SKM-1 (cell line): Measurements from ENCODE around the gene NCBP2L.
A peak's percentile ranks its signal among the peaks of the same experiment; 100 is the strongest.

Source experiments
- DNase-seq: peaks from one replicate; lab custom pipeline; 2025; ENCODE audit not compliant: unreplicated experiment; lab: John Stamatoyannopoulos, UW

NCBP2L gene

GRCh38 chrX:107752043-107752442 lies 25.5 kb upstream of the NCBP2L start:
- no peak for DNase-seq

- no peak for DNase-seq
Measured at GRCh38 chrX:107752714-107753113, 24.8 kb upstream of the NCBP2L start.

GRCh38 chrX:107753187-107753586 lies 24.3 kb upstream of the NCBP2L start:
- peak; percentile 11 for DNase-seq

- no peak for DNase-seq
Measured at GRCh38 chrX:107755721-107756120, 21.8 kb upstream of the NCBP2L start.

- DNase-seq, result no peak
Measured at GRCh38 chrX:107758231-107758766, 19.2 kb upstream of the NCBP2L start.

- DNase-seq, result no peak
Measured at GRCh38 chrX:107760304-107761077, 17.0 kb upstream of the NCBP2L start.

GRCh38 chrX:107763647-107764046 lies 13.9 kb upstream of the NCBP2L start:
- no peak for DNase-seq

- no peak for DNase-seq
Measured at GRCh38 chrX:107764845-107765608, 12.5 kb upstream of the NCBP2L start.

GRCh38 chrX:107766470-107767150 lies 10.9 kb upstream of the NCBP2L start:
- DNase-seq, result no peak

- no peak for DNase-seq
Measured at GRCh38 chrX:107768051-107768450, 9.5 kb upstream of the NCBP2L start.

- DNase-seq, result no peak
Measured at GRCh38 chrX:107769581-107770317, 7.8 kb upstream of the NCBP2L start.

GRCh38 chrX:107773206-107773605 lies 4.3 kb upstream of the NCBP2L start:
- no peak for DNase-seq

- DNase-seq, result no peak
Measured at GRCh38 chrX:107773906-107774435, 3.6 kb upstream of the NCBP2L start.

GRCh38 chrX:107775000-107775733 lies 2.4 kb upstream of the NCBP2L start:
- DNase-seq, result no peak

- DNase-seq, result peak; percentile 1
Measured at GRCh38 chrX:107775734-107776511, 1.6 kb upstream of the NCBP2L start, which contains the start of gene TSC22D3. TSC22D3 (minus strand) TSS chrX:107775787; CDS start chrX:107775419, 368 bp downstream.

GRCh38 chrX:107776649-107777535 lies 641 bp upstream of the NCBP2L start:
- peak; percentile 58 for DNase-seq

GRCh38 chrX:107780525-107780924 lies 3.0 kb downstream of the NCBP2L start:
- no peak for DNase-seq

GRCh38 chrX:107787827-107788226 lies 10.3 kb downstream of the NCBP2L start:
- no peak for DNase-seq
